GM19397 (cell line): ENCODE data around the gene TMIGD3.
A peak's percentile ranks its signal among the peaks of the same experiment; 100 is the strongest.

Source experiments
- ATAC-seq: cut with Tn5 transposase; IDR thresholded peaks from one replicate; pipeline ENCODE4 v1.9.1; 2021; ENCODE audit warnings: mild to moderate bottlenecking, moderate library complexity; ENCODE audit not compliant: unreplicated experiment

TMIGD3 gene

DNA sequence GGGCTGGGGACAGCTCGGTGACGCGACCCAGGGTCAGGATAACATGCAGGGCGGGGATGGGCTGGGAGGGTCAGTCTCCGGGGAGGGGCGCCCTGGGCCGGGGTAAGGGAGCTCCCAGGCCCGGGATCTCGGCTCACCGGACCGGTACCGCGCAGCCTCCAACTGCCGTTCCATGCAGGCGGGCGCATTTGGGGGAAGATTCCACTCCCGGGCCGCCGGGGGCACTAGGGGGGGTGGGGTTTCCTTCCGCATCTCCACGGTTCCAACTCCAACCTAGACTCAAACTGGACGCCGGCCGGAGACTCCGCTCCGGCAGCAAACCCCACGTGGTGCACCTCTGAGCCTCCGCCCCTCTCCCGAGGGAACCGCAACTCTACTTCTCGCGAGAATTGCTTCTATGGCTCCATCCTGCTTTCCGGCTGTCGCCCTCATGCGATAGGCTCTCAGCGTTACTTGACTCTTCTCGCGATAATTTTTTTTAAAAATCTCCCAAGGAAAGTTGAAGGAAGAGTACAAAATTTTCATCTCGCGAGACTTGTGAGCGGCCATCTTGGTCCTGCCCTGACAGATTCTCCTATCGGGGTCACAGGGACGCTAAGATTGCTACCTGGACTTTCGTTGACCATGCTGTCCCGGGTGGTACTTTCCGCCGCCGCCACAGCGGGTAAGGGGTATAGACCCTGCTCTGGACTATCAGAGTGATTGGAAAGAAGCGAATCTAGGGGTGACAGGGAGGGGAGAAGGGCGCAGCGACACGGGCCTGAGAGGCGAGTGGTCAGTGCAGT, 54.3 kb downstream of the TMIGD3 start, which contains the start of the genes ATP5PB and WDR77:
ATP5PB (plus strand) TSS at position 547 of the 785 bp plus-strand sequence; CDS start at position 625, 78 bp downstream.
WDR77 (minus strand) TSS at position 339 of the 785 bp plus-strand sequence; CDS start at position 252, 87 bp downstream.
- peak; percentile 92 for ATAC-seq

DNA sequence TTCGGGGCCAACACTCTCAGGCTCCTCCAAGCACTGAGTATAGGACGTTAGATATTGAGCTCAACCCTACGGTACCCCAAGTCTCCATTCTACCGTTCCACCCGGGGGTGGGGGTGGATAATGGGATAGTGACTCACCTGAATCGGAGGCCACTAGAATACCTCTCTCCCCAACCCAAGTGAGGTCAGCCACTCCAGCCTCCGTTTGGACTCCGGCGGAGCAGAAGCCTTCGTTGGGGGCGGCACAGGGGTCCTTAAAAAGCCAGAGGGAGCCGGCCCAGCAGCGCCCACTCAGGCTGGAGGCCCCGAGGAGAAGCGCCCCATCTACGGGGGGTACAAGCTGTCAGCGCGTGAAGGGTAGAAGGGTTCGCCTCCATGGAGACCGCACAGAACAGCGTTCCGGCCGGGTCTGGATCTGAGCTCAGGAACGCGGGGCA, 54.9 kb downstream of the TMIGD3 start:
- peak; percentile 20 for ATAC-seq

DNA sequence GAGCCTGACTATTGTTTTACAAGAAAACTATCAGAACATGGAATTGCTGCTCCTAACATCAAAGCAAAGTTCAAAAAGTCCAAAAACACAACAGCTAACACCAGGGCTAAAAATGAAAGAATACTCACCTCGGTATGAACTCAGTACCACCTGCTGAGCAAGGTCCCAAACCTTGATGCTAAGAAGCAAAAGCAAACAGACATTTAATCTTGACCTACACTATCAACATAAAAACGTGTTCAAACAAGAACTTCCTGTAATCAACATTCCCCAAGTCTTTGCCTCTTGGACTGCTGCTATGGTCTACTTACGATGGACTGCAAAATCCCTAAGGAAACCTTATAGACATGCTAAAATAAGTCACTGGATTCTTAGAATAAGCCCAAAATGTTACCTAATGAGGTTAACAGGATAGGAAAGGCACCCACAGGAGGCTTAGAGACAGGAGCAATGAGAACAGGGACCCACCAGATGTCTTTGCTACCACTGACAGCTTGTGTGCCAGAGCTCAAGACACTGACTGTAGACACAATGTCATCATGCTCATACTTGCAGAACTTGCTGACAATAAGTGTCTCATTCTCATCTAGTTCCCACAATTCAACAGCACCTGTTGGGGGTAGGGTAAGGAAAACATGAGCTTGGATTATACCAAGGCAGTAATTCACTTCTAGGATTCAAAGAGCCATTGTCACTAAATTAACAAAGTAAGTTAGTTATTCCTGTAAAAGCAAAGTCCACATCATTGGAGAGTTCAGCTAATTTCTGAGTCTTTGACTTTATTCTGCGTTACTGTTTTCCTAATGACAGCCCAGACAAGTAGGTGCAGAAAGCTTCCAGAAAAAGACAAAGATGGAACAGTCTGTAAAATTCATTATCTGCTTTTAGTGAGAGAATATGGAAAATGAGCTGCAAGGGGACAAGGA, 56.2 kb downstream of the TMIGD3 start:
- ATAC-seq, result no peak

DNA sequence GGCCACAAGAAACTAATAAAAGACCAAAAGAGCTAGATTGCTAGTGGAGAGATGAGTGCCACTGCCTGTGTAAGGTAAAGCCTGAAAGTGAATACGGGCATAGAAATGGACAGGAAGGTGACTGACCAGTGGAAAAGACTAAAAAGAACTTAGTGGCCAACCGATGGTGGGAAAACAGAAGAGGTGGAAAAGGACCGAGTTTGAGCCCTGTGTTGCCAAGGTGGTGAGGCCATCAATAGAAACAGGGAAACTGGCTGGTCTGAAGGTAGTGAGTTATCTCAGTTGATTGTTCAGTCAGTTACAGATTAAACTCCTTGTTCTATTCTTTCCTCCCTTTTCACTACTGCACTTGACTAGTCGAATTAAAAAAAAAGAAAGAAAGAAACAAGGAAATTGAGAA, 56.9 kb downstream of the TMIGD3 start:
- no peak for ATAC-seq

DNA sequence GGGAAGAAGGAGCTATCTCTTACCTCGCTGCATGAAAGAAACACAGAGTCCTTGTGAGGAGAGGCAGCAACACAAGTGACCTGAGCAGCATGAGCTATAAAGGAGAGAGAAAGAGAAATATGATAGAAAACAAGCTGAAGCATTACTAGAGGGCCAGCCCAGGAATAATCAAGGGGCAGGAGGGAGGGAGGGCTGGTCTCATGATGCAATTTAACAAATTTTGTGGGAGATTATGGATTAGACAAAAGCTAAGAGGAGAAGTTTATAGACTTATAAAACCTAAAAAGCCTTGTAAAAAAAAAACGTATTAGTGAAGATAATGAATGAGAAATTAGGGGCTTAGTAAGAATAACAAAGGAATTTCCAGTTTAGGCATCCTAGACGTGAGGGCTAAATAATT, 59.4 kb downstream of the TMIGD3 start:
- ATAC-seq, result no peak

DNA sequence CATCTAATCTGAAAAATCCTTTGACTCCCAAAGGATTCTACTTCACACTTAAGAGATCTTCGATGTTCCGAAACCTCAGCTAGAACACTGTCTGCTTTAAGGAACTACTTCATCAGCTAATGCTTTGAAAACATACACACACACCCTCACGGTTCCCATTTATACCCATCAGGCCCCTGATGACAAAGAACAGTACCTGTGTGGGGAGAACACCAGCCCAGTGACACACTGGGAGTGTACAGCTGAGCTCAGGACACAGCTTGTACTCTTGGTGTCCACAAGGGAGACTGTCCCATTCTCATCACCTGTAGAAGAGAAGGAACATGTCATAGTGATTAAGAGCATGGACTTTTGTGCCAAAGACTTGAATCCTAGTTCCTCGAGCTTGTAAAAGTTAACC, 61.0 kb downstream of the TMIGD3 start:
- ATAC-seq, result no peak

DNA sequence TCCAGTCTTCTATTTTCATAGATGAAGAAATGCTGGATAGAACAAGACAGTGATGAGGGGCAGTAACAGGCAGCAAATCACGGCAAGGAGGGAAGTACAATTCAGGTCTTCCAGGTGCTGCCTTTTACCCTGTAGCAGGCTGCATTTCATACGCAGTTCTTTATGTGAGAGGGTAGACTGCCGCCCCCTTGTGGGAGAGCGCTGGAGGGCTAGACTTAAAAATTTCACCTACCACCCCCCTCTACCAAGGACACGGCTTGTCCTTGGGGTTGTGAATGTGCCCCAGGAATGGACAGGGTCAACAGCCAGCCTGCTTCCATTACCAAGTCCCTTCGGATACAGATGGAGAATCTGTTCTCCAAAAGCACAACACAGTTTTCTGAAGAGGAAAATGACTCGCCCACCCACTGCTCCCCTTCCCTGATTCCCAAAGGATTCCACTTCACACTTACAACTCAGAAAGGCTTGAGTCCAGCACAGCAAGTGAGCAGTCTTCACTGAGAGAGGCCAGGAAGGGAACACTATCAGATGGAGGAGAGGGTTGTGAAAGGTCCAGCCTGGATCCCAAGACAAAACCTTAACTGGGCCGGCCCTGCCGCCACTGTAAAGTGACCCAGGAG, 61.8 kb downstream of the TMIGD3 start:
- ATAC-seq, result no peak

DNA sequence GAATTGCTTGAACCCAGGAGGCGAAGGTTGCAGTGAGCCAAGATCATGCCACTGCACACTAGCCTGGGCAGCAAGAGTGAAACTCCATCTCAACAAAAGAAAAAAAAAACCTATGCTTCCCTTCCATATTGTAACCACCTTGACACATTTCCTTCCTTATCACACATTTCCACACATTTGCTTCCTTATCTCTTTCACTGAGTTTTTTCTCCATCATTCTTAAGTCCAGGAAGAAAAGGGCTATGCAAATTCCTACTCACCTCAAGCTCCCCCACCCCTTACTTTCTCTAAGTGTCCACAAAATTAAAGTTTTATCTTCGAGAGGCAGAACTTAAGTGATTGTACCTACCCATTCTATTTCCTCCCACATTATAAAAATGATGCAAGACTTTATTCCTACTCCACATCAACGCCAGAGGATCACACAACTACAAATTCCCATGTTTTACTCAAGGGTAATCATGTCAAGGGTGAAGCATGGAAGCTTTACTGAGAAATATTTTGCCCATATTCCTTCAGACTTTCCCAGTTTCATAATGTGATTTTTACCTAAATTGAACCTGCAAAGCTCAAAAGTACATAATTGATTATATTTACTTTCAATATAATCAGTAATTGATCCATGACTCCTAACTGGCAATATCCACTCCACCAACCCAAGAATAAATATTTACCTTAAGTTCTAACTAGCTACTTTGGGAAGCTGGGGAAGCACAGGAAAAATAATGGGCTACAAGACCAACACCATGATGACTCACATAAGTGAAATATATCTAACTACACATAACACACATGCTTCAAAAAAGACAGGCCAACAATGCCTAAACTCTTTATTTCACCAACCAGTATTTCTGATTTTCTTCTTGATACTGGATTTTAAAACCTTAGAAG, 63.7 kb downstream of the TMIGD3 start:
- no peak for ATAC-seq

DNA sequence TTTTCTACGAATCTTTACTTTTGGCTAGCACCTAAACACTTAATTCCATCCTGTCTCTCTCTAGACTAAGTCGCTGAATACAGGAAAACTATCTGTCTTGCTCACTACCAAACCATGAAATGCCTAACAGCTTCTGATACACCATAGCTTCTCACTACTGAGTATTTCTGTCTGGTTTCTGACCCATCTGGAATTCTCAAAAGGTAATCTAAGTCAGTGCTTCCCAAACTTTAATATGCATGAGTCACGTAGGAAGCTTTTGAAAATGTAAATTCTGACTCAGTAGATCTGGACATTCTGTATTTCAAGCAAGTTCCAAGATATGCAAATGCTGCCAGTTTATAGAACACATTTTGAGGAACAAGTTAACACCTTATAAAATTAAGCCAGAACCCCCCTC, 66.7 kb downstream of the TMIGD3 start:
- ATAC-seq, result no peak
